GM19035 (cell line): ENCODE data around the gene MGAT5.

Source experiments
- ATAC-seq: cut with Tn5 transposase; IDR thresholded peaks from one replicate; pipeline ENCODE4 v1.9.1; 2021; ENCODE audit not compliant: unreplicated experiment

Gene MGAT5

GRCh38 chr2:134230885-134231284 is 23.0 kb upstream of the MGAT5 start:
- ATAC-seq: no peak

- no peak for ATAC-seq
Measured at GRCh38 chr2:134231301-134231964, 22.4 kb upstream of the MGAT5 start.

- ATAC-seq: no peak
Measured at GRCh38 chr2:134231965-134232340, 21.9 kb upstream of the MGAT5 start.

DNA sequence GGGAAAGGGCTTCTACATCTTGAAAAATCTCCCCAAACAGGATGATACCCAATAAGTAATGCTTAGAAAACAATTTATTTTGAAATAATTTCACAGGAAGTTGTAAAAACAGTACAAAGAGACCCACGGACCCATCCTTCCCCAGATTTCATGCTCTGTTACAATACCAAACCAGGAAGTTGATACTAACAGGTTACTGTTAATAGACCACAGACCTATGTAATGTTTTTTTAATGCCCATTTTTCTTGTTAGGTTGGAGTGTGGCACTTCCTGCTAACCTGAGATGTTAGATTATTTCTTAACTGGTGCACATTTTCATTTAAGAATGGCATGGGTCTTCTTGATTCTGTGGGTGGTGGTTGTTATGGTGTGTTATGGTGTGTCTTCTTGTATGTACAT is 21.4 kb upstream of the MGAT5 start:
- ATAC-seq: no peak

GRCh38 chr2:134232868-134233727 is 20.8 kb upstream of the MGAT5 start:
- ATAC-seq: peak; percentile 48

- peak; percentile 41 for ATAC-seq
Measured at GRCh38 chr2:134233728-134234136, 20.1 kb upstream of the MGAT5 start.

GRCh38 chr2:134234535-134234934 is 19.3 kb upstream of the MGAT5 start:
- ATAC-seq: no peak

GRCh38 chr2:134235510-134236144 is 18.2 kb upstream of the MGAT5 start:
- ATAC-seq: no peak

GRCh38 chr2:134238371-134238770 is 15.5 kb upstream of the MGAT5 start:
- no peak for ATAC-seq

GRCh38 chr2:134240061-134240460 is 13.8 kb upstream of the MGAT5 start:
- ATAC-seq: no peak

- ATAC-seq: no peak
Measured at GRCh38 chr2:134241911-134242310, 12.0 kb upstream of the MGAT5 start.

DNA sequence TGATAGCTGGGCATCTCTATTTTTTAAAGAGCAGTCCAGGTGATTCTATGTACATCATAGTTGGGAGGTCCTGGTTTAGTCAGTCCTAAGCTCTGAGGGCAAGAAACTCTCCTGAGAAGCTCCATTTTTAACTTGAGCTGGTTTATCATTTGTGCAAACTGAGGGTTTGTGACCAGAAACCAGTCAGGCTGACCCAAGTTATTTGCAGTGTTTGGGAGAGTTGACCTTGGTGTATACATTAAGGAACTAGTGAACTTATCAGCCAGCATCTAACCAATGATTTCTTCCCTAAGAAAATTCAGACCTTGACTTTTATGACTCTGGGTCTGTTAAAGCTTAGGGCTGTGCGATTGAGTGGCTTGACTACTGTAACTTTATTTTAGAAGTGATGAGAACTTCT is 10.6 kb upstream of the MGAT5 start:
- no peak for ATAC-seq

GRCh38 chr2:134244086-134244485 is 9.8 kb upstream of the MGAT5 start:
- ATAC-seq: no peak

GRCh38 chr2:134244587-134244986 is 9.3 kb upstream of the MGAT5 start:
- ATAC-seq: no peak

GRCh38 chr2:134245340-134245984 is 8.4 kb upstream of the MGAT5 start:
- no peak for ATAC-seq

DNA sequence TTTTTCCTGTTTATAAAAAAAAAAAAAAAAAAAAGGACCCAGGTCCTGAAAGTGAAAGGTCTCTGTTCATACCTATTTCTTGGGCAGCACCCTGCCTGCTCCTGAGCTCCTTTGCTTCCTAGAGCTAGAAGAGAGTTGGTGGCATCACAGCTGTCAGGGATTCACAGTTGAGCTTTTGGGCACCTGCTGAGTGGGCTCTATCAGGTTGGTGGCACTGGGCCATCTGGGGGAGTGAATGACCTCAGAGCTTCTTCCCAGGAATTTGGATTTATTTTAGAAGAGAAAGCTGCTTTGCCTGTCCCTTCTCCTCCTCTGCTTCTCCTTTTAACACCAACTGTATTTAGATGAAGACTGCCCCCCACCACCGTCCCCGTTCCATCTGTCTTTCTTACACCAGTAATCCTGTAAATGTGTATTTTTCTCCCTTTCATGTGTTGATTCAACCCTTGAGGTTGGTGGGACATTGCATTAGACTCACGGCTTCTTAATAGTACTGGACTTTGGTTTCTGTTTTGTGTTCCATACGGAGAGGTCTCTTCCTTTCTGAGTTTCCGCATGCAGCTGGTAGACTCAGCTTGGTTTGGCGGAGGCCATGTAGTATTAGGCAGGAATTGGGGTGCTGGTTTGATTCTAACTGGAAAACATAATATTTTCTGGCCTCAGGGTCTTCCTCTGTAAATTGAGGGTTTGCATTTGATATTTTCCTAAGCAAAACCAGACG is 7.6 kb upstream of the MGAT5 start:
- no peak for ATAC-seq

GRCh38 chr2:134247679-134248078 is 6.2 kb upstream of the MGAT5 start:
- ATAC-seq: peak; percentile 48

DNA sequence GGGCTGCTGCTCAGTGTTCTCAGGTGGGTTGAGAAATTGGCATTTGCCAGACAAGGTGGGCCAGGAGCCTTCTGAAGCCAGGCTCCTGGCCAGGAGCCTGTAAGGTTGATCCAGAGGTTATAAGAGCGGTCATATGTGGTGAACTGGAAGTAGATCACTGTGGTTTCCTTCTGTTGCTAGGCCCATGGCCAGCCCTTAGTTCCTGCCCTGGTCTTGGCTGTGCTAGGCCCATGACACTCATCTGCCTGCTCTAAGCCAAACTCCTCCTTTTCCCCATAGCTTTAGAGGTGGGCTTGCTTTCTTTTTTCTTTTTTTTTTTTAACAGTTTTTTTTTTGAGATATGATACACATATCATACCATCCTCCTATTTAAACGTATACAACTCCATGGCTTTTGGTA is 5.0 kb upstream of the MGAT5 start:
- no peak for ATAC-seq

- no peak for ATAC-seq
Measured at GRCh38 chr2:134249755-134250154, 4.1 kb upstream of the MGAT5 start.

DNA sequence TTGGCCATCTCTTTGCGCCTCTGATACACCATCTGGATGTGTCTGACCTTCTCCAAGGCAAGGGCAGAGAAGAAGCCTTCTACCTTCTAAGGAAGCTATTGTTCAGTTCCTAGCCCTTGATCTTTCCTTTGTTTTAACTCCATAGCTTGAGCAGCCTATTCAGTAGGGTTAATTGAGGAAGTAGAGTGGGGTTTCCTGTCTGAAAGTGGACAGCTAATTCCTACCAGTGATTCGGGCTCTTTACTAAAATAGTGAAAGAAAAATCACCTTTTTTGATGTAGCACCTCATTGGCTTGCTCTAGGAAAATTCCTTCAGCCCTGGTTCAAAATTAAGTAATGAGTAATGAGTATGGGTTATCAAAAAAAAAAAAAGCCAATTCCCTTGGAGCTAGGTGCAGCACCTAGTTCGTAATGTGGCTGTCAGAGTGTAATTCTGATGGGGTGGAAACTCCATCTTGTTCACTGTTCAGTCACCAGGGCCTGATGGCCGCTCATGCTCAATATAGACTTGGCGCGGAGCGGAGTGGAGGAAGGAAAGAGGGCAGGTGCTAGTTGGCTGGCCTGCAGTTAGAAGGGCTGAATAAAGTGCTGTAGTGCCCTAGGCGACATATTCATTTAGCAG is 2.9 kb upstream of the MGAT5 start:
- ATAC-seq: no peak
